GM23338 (cell line): ENCODE data around the gene RPLP1. TPM values are rescaled to one million over a fixed set of nuclear protein-coding genes. Genes with fewer than 3 reads are reported as not detected.

ENCODE experiments used
- ATAC-seq: fragments of 200-7000 bp; cut with Tn5 transposase; 3 replicates; pipeline ENCODE4 v1.9.1; 2020
- DNase-seq: peaks from one replicate; pipeline ENCODE4 v3.0.0-alpha.2; 2015; ENCODE audit warnings: low spot score
- H2AFZ ChIP-seq: fragments of 200-600 bp; sonication (generic); 2 replicates; pipeline ENCODE4 v1.8.0; 2016; ENCODE audit warnings: antibody characterized with exemption, mild to moderate bottlenecking, moderate library complexity
- H3F3A ChIP-seq: fragments of 200-600 bp; sonication (generic); replicated peaks from 2 replicates; pipeline ENCODE4 v1.8.0; 2017; ENCODE audit warnings: antibody characterized with exemption, mixed run types, low read depth
- H3K27ac ChIP-seq: fragments of 200-600 bp; sonication (generic); 2 replicates; pipeline ENCODE4 v1.6.1; 2016; ENCODE audit warnings: low read depth
- H3K27me3 ChIP-seq: fragments of 200-600 bp; sonication (generic); 2 replicates; pipeline ENCODE4 v1.8.0; 2016; ENCODE audit warnings: mild to moderate bottlenecking, mixed run types, moderate library complexity; ENCODE audit not compliant: insufficient read depth
- H3K36me3 ChIP-seq: fragments of 200-600 bp; sonication (generic); 2 replicates; pipeline ENCODE4 v1.8.0; 2016; ENCODE audit warnings: mild to moderate bottlenecking; ENCODE audit not compliant: insufficient read depth
- H3K4me1 ChIP-seq: fragments of 200-600 bp; sonication (generic); 2 replicates; pipeline ENCODE4 v1.8.0; 2016; ENCODE audit warnings: mild to moderate bottlenecking, moderate library complexity; ENCODE audit not compliant: insufficient read depth
- H3K4me2 ChIP-seq: fragments of 200-600 bp; sonication (generic); 2 replicates; pipeline ENCODE4 v1.7.1; 2017; ENCODE audit warnings: mixed run types
- H3K4me3 ChIP-seq: fragments of 200-600 bp; sonication (generic); 2 replicates; pipeline ENCODE4 v1.6.1; 2016; ENCODE audit warnings: mixed run types
- H3K79me2 ChIP-seq: fragments of 200-600 bp; sonication (generic); replicated peaks from 2 replicates; pipeline ENCODE4 v1.8.0; 2017; ENCODE audit warnings: mild to moderate bottlenecking; ENCODE audit not compliant: insufficient read depth
- H3K9me2 ChIP-seq: fragments of 200-600 bp; sonication (generic); 2 replicates; pipeline ENCODE4 v1.8.0; 2017; ENCODE audit not compliant: insufficient read depth
- H4K20me1 ChIP-seq: fragments of 200-600 bp; sonication (generic); replicated peaks from 2 replicates; pipeline ENCODE4 v1.8.0; 2017; ENCODE audit warnings: mild to moderate bottlenecking; ENCODE audit not compliant: insufficient read depth
- H3K27ac Mint-ChIP-seq: 2 replicates; pipeline ENCODE4 v1.8.0; 2020; ENCODE audit warnings: inconsistent platforms, mild to moderate bottlenecking, moderate library complexity, mixed read lengths
- H3K27me3 Mint-ChIP-seq: 3 replicates; pipeline ENCODE4 v1.8.0; 2022; ENCODE audit warnings: low read depth, mild to moderate bottlenecking, moderate library complexity, mixed read lengths, inconsistent platforms; ENCODE audit not compliant: insufficient read depth, poor library complexity
- H3K36me3 Mint-ChIP-seq: 3 replicates; pipeline ENCODE4 v1.8.0; 2021; ENCODE audit warnings: low read depth, mild to moderate bottlenecking, inconsistent platforms, moderate library complexity, mixed read lengths
- H3K4me1 Mint-ChIP-seq: 3 replicates; pipeline ENCODE4 v1.8.0; 2020; ENCODE audit warnings: mild to moderate bottlenecking, inconsistent platforms, mixed read lengths
- H3K4me3 Mint-ChIP-seq: 3 replicates; pipeline ENCODE4 v1.8.0; 2021; ENCODE audit warnings: moderate library complexity, mild to moderate bottlenecking, inconsistent platforms, mixed read lengths
- H3K9me3 Mint-ChIP-seq: 3 replicates; pipeline ENCODE4 v1.8.0; 2020; ENCODE audit warnings: moderate library complexity, mild to moderate bottlenecking, inconsistent platforms, mixed read lengths
- CREB1 ChIP-seq: fragments of 250-450 bp; sonication (Bioruptor Pico); IDR thresholded peaks from 2 replicates; pipeline ENCODE4 v1.5.0; 2020; ENCODE audit warnings: low read depth, mild to moderate bottlenecking, moderate library complexity
- CTCF ChIP-seq, 2 experiments: fragments of 200-600 bp in 1 of 2; sonication (generic) in 1 of 2; conservative IDR thresholded peaks; 2 replicates each; pipeline versions ENCODE4 v1.5.1 to v1.6.1; 2016 to 2017; ENCODE audit warnings: antibody characterized with exemption in 2 of 2, low read depth in 2 of 2, mild to moderate bottlenecking in 2 of 2, moderate library complexity in 1 of 2
- ETS1 ChIP-seq: IDR thresholded peaks from 2 replicates; pipeline ENCODE4 v1.6.1; 2016; ENCODE audit warnings: antibody characterized with exemption
- EZH2 ChIP-seq: fragments of 200-600 bp; sonication (generic); IDR thresholded peaks from one replicate; pipeline ENCODE4 v1.8.0; 2017; ENCODE audit warnings: antibody characterized with exemption, mild to moderate bottlenecking, low read depth; ENCODE audit not compliant: unreplicated experiment
- EZH2phosphoT487 ChIP-seq: fragments of 200-600 bp; sonication (generic); IDR thresholded peaks from one replicate; pipeline ENCODE4 v1.8.1; 2018; ENCODE audit warnings: antibody characterized with exemption; ENCODE audit not compliant: unreplicated experiment
- JUNB ChIP-seq: IDR thresholded peaks from one replicate; pipeline ENCODE4 v1.6.1; 2016; ENCODE audit warnings: antibody characterized with exemption; ENCODE audit not compliant: unreplicated experiment
- NANOG ChIP-seq: IDR thresholded peaks from 2 replicates; pipeline ENCODE4 v1.6.1; 2016; ENCODE audit warnings: antibody characterized with exemption, borderline replicate concordance
- POLR2AphosphoS5 ChIP-seq: IDR thresholded peaks from 2 replicates; pipeline ENCODE4 v1.6.1; 2016; ENCODE audit warnings: antibody characterized with exemption, low read depth
- STAT1 ChIP-seq: IDR thresholded peaks from one replicate; pipeline ENCODE4 v1.6.1; 2016; ENCODE audit warnings: antibody characterized with exemption; ENCODE audit not compliant: unreplicated experiment
- ZNF331 ChIP-seq: fragments of 250-450 bp; sonication (Bioruptor Pico); IDR thresholded peaks from 2 replicates; pipeline ENCODE4 v1.5.0; 2020; ENCODE audit warnings: low read depth, mild to moderate bottlenecking, moderate library complexity
- polyA plus RNA-seq: library from polyadenylated mRNA; unstranded; fragments of >200 nt; fragmentation: Nextera tagmentation; extraction: Ambion mirVana; gene quantifications from 2 replicates; pipeline ENCODE4 v1.2.1, GENCODE V29; 2016
- total RNA-seq: library from RNA; depleted of rRNA; stranded (reverse); fragments of >200 nt; shearing (Covaris generic); gene quantifications from 2 replicates; pipeline ENCODE4 v1.2.3, GENCODE V29; 2014

RPLP1 gene
- total and polyA plus RNA-seq, 2 experiments from 2014 or later = 283 to 3,258 TPM

- TF ChIP-seq ETS1 (no peak), NANOG (no peak), JUNB (no peak), STAT1 (no peak), POLR2AphosphoS5 (no peak), EZH2phosphoT487 (no peak), CTCF (conservative IDR thresholded peaks at IDR 0.05; ENCODE audit: low read depth in 2 of 2) (no peak)
These were observed 43.8 kb upstream of the RPLP1 start (continued) for GRCh38 chr15:69408841-69409240.

GRCh38 chr15:69410248-69410874 is 42.3 kb upstream of the RPLP1 start:
- Mint-ChIP-seq H3K4me3 (no peak overlapping the region), H3K27ac (no peak overlapping the region), H3K4me1 (peaks cover 5% of the 10 kb centered on the region; the same call in 2 of the 3 replicates), H3K9me3 (no peaks in the 10 kb centered on the region), H3K27me3 (no peaks in the 10 kb centered on the region), H3K36me3 (peaks cover 2% of the 10 kb centered on the region; the same call in 1 of the 3 replicates)
- H2AFZ ChIP-seq = no peak overlapping the region
- no peaks in the 10 kb centered on the region for H3F3A ChIP-seq
- no peaks in the 10 kb centered on the region for H3K9me2 ChIP-seq
- H3K4me2 ChIP-seq = no peak overlapping the region
- DNase-seq (peak; percentile 67), ATAC-seq (peak; percentile 20)
- H3K4me1 ChIP-seq = no peaks in the 10 kb centered on the region; the same call in 1 of the 2 replicates
- TF ChIP-seq ZNF331 (CRISPR knock-in tag) (no peak), CTCF (conservative IDR thresholded peaks at IDR 0.05; ENCODE audit: low read depth in 2 of 2) (peak; percentile 48 to 75)
- H3K36me3 ChIP-seq = no peaks in the 10 kb centered on the region
- H3K79me2 ChIP-seq = peaks cover 9% of the 10 kb centered on the region
- H4K20me1 ChIP-seq = no peaks in the 10 kb centered on the region
- no peak overlapping the region for H3K4me3 ChIP-seq
- H3K27me3 ChIP-seq = no peaks in the 10 kb centered on the region
- H3K27ac ChIP-seq = no peak overlapping the region

GRCh38 chr15:69412274-69412673 is 40.3 kb upstream of the RPLP1 start:
- no peak for ATAC-seq
- H3F3A ChIP-seq = no peaks in the 10 kb centered on the region
- no peak overlapping the region for H3K4me3 ChIP-seq
- H3K27ac ChIP-seq = no peak overlapping the region
- H3K36me3 ChIP-seq = peaks cover 5% of the 10 kb centered on the region
- DNase-seq = no peak
- no peaks in the 10 kb centered on the region for H3K9me2 ChIP-seq
- Mint-ChIP-seq H3K4me3 (no peak overlapping the region), H3K4me1 (peaks cover 10% of the 10 kb centered on the region; the same call in 2 of the 3 replicates), H3K9me3 (no peaks in the 10 kb centered on the region), H3K27me3 (no peaks in the 10 kb centered on the region), H3K27ac (no peak overlapping the region), H3K36me3 (peaks cover 10% of the 10 kb centered on the region; the same call in 2 of the 3 replicates)
- H3K79me2 ChIP-seq = peaks cover 28% of the 10 kb centered on the region
- no peaks in the 10 kb centered on the region for H3K27me3 ChIP-seq
- H3K4me1 ChIP-seq = peaks cover 4% of the 10 kb centered on the region; the same call in 1 of the 2 replicates
- H3K4me2 ChIP-seq = no peak overlapping the region
- peaks cover 3% of the 10 kb centered on the region for H4K20me1 ChIP-seq
- no peak overlapping the region for H2AFZ ChIP-seq
- TF ChIP-seq POLR2AphosphoS5 (no peak), JUNB (no peak), ZNF331 (CRISPR knock-in tag) (no peak), EZH2phosphoT487 (no peak), ETS1 (no peak), CTCF (conservative IDR thresholded peaks at IDR 0.05; ENCODE audit: low read depth in 2 of 2) (no peak), EZH2 (no peak), CREB1 (no peak)
